Measurements from ENCODE around the gene CAMTA2.

DNA sequence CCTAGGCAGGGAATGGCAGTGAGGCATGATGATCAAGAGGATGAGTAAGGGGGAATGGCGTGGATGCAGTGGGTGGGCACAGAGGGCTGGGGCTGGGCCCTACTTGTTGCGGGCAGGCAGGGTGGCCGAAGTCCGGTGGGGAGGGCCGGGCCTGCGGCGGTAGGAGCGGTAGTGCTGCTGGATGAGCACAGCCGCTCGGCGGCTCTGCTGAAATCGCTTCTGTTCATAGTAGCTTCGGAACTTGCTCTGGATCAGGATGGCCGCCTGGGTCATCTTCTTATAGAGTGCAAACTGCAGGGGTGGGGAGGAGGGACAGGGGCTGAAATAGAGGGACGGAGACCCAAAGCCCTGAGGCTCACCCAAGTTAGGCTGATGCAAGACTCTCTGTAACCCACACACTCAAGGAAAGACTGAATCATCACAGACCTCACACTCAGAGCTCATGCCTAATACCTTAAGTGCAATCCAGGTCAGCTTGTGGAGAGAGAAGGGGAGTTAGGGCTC lies 18.4 kb downstream of the CAMTA2 start:
- no peak for TF ChIP-seq POLR2A (IDR thresholded peaks at IDR 0.05)
- TF ChIP-seq, protein P1, sequence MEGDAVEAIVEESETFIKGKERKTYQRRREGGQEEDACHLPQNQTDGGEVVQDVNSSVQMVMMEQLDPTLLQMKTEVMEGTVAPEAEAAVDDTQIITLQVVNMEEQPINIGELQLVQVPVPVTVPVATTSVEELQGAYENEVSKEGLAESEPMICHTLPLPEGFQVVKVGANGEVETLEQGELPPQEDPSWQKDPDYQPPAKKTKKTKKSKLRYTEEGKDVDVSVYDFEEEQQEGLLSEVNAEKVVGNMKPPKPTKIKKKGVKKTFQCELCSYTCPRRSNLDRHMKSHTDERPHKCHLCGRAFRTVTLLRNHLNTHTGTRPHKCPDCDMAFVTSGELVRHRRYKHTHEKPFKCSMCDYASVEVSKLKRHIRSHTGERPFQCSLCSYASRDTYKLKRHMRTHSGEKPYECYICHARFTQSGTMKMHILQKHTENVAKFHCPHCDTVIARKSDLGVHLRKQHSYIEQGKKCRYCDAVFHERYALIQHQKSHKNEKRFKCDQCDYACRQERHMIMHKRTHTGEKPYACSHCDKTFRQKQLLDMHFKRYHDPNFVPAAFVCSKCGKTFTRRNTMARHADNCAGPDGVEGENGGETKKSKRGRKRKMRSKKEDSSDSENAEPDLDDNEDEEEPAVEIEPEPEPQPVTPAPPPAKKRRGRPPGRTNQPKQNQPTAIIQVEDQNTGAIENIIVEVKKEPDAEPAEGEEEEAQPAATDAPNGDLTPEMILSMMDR (IDR thresholded peaks at IDR 0.05) = no peak

Measured in Peyer's patch (tissue), 4 donors.